Astrocyte (in vitro differentiated cells and primary cell): Measurements from ENCODE around the gene CRYL1. TPM values are rescaled to one million over a fixed set of nuclear protein-coding genes. Genes with fewer than 3 reads are reported as not detected.

Experiments
- DNase-seq: peaks from one replicate; pipeline ENCODE4 v3.0.0-alpha.2; 2010; ENCODE audit warnings: low read depth
- FAIRE-seq: peaks from 2 replicates; lab custom pipeline; 2011; peaks lifted over from hg19 to GRCh38; lab: Jason Lieb, UNC
- H2AFZ ChIP-seq: 2 replicates; pipeline ENCODE4 v1.6.0; 2012; ENCODE audit warnings: low read depth, low read length, inconsistent platforms
- H3K27ac ChIP-seq: 2 replicates; pipeline ENCODE4 v1.5.1; 2011; ENCODE audit warnings: low read depth, low read length, inconsistent platforms
- H3K27me3 ChIP-seq: 2 replicates; pipeline ENCODE4 v1.6.0; 2011; ENCODE audit warnings: low read length, inconsistent platforms; ENCODE audit not compliant: insufficient read depth
- H3K36me3 ChIP-seq: 2 replicates; pipeline ENCODE4 v1.5.1; 2011; ENCODE audit warnings: low read length, inconsistent platforms; ENCODE audit not compliant: insufficient read depth
- H3K4me1 ChIP-seq: 2 replicates; pipeline ENCODE4 v1.5.1; 2011; ENCODE audit warnings: low read length, inconsistent platforms; ENCODE audit not compliant: insufficient read depth
- H3K4me2 ChIP-seq: 2 replicates; pipeline ENCODE4 v1.6.0; 2012; ENCODE audit warnings: low read length, inconsistent platforms
- H3K4me3 ChIP-seq: 2 replicates; pipeline ENCODE4 v1.5.1; 2011; ENCODE audit warnings: low read depth, mild to moderate bottlenecking, low read length, inconsistent platforms; ENCODE audit not compliant: insufficient read depth
- H3K79me2 ChIP-seq: 2 replicates; pipeline ENCODE4 v1.6.0; 2012; ENCODE audit warnings: mild to moderate bottlenecking, low read length, inconsistent platforms; ENCODE audit not compliant: insufficient read depth
- H3K9ac ChIP-seq: 2 replicates; pipeline ENCODE4 v1.6.0; 2012; ENCODE audit warnings: mild to moderate bottlenecking, low read length, inconsistent platforms
- H3K9me3 ChIP-seq: 2 replicates; pipeline ENCODE4 v1.5.1; 2012; ENCODE audit warnings: low read depth, mild to moderate bottlenecking, low read length, inconsistent platforms; ENCODE audit not compliant: insufficient read depth
- H4K20me1 ChIP-seq: 2 replicates; pipeline ENCODE4 v1.6.0; 2012; ENCODE audit warnings: low read length, inconsistent platforms; ENCODE audit not compliant: insufficient read depth
- H3K27ac Mint-ChIP-seq: one replicate; pipeline ENCODE4 v1.8.0; 2021; ENCODE audit warnings: mild to moderate bottlenecking, mixed read lengths; ENCODE audit not compliant: unreplicated experiment
- H3K27me3 Mint-ChIP-seq: one replicate; pipeline ENCODE4 v1.8.0; 2021; ENCODE audit warnings: low read depth, mixed read lengths; ENCODE audit not compliant: unreplicated experiment
- H3K36me3 Mint-ChIP-seq: one replicate; pipeline ENCODE4 v1.8.0; 2021; ENCODE audit warnings: low read depth, mixed read lengths; ENCODE audit not compliant: unreplicated experiment
- H3K4me1 Mint-ChIP-seq: one replicate; pipeline ENCODE4 v1.8.0; 2021; ENCODE audit warnings: low read depth, mixed read lengths; ENCODE audit not compliant: unreplicated experiment
- H3K4me3 Mint-ChIP-seq: one replicate; pipeline ENCODE4 v1.8.0; 2021; ENCODE audit warnings: mild to moderate bottlenecking, moderate library complexity, mixed read lengths; ENCODE audit not compliant: unreplicated experiment
- H3K9me3 Mint-ChIP-seq: one replicate; pipeline ENCODE4 v1.8.0; 2021; ENCODE audit warnings: mild to moderate bottlenecking, mixed read lengths; ENCODE audit not compliant: unreplicated experiment
- CTCF ChIP-seq: IDR thresholded peaks from 2 replicates; pipeline ENCODE4 v1.5.1; 2011; ENCODE audit warnings: low read depth, mild to moderate bottlenecking, inconsistent platforms, low read length, moderate library complexity; ENCODE audit not compliant: insufficient read depth
- EZH2 ChIP-seq: IDR thresholded peaks from 2 replicates; pipeline ENCODE4 v1.6.1; 2012; ENCODE audit warnings: mild to moderate bottlenecking, low read length, inconsistent platforms; ENCODE audit not compliant: insufficient read depth
- total RNA-seq: library from RNA; stranded (reverse); gene quantifications from 2 replicates; pipeline ENCODE4 v1.2.1, GENCODE V29; 2021

Gene CRYL1
- total RNA-seq, 1 donor from 2014 or later = 3.7 TPM

- no peaks in the 10 kb centered on the region for H3K9me3 ChIP-seq
- peaks cover 61% of the 10 kb centered on the region for H3K4me1 Mint-ChIP-seq
- H3K4me1 ChIP-seq = peaks cover 31% of the 10 kb centered on the region
- H3K36me3 Mint-ChIP-seq = peaks cover 3% of the 10 kb centered on the region
- no peak overlapping the region for H3K27ac ChIP-seq
- peaks cover 2% of the 10 kb centered on the region for H3K9me3 Mint-ChIP-seq
- H3K36me3 ChIP-seq = no peaks in the 10 kb centered on the region
- no peak overlapping the region for H3K4me2 ChIP-seq
- peaks cover 12% of the 10 kb centered on the region for H3K27me3 ChIP-seq
- no peak overlapping the region for H3K9ac ChIP-seq
- H3K79me2 ChIP-seq = no peaks in the 10 kb centered on the region
- TF ChIP-seq EZH2 (no peak), CTCF (no peak)
- no peak overlapping the region for H3K4me3 Mint-ChIP-seq
- no peak for FAIRE-seq
- no peak overlapping the region for H3K4me3 ChIP-seq
- H2AFZ ChIP-seq = no peak overlapping the region
- H3K27me3 Mint-ChIP-seq = peaks cover 2% of the 10 kb centered on the region
- H3K27ac Mint-ChIP-seq = peak overlapping the region; percentile 92
- no peaks in the 10 kb centered on the region for H4K20me1 ChIP-seq
- DNase-seq = no peak
These were observed 101.2 kb downstream of the CRYL1 start for GRCh38 chr13:20424559-20424852.

GRCh38 chr13:20422362-20422761 is 103.3 kb downstream of the CRYL1 start:
- H3K9ac ChIP-seq = no peak overlapping the region
- H3K36me3 Mint-ChIP-seq = peaks cover 3% of the 10 kb centered on the region
- no peaks in the 10 kb centered on the region for H4K20me1 ChIP-seq
- no peak for TF ChIP-seq EZH2
- TF ChIP-seq CTCF = no peak
- no peak overlapping the region for H3K4me2 ChIP-seq
- no peak overlapping the region for H3K4me3 ChIP-seq
- H3K27me3 ChIP-seq = peaks cover 12% of the 10 kb centered on the region
- H3K27ac ChIP-seq = no peak overlapping the region
- no peak for FAIRE-seq
- peaks cover 5% of the 10 kb centered on the region for H3K27me3 Mint-ChIP-seq
- H3K79me2 ChIP-seq = no peaks in the 10 kb centered on the region
- H3K9me3 Mint-ChIP-seq = peaks cover 4% of the 10 kb centered on the region
- no peaks in the 10 kb centered on the region for H3K9me3 ChIP-seq
- no peaks in the 10 kb centered on the region for H3K36me3 ChIP-seq
- no peak overlapping the region for H2AFZ ChIP-seq
- no peak overlapping the region for H3K27ac Mint-ChIP-seq
- peaks cover 54% of the 10 kb centered on the region for H3K4me1 Mint-ChIP-seq
- H3K4me3 Mint-ChIP-seq = no peak overlapping the region
- peaks cover 21% of the 10 kb centered on the region for H3K4me1 ChIP-seq
- no peak for DNase-seq

GRCh38 chr13:20420938-20421337 is 104.7 kb downstream of the CRYL1 start:
- no peak for FAIRE-seq
- H3K4me1 Mint-ChIP-seq = peaks cover 41% of the 10 kb centered on the region
- H3K27ac Mint-ChIP-seq = peak overlapping the region; percentile 95

More at GRCh38 chr13:20420938-20421337, 104.7 kb downstream of the CRYL1 start:
- TF ChIP-seq EZH2 = no peak
- TF ChIP-seq CTCF = no peak
- H3K4me3 ChIP-seq = no peak overlapping the region
- no peak overlapping the region for H3K4me2 ChIP-seq
- Mint-ChIP-seq H3K4me3 (no peak overlapping the region), H3K27me3 (peaks cover 5% of the 10 kb centered on the region), H3K36me3 (no peaks in the 10 kb centered on the region), H3K9me3 (peaks cover 4% of the 10 kb centered on the region)
- peaks cover 21% of the 10 kb centered on the region for H3K27me3 ChIP-seq
- H3K4me1 ChIP-seq = peaks cover 24% of the 10 kb centered on the region
- H3K9ac ChIP-seq = no peak overlapping the region
- H3K27ac ChIP-seq = no peak overlapping the region
- no peaks in the 10 kb centered on the region for H3K79me2 ChIP-seq
- no peaks in the 10 kb centered on the region for H3K36me3 ChIP-seq
- no peaks in the 10 kb centered on the region for H3K9me3 ChIP-seq
- no peaks in the 10 kb centered on the region for H4K20me1 ChIP-seq
- DNase-seq = no peak
- no peak overlapping the region for H2AFZ ChIP-seq
